Chondrocyte (in vitro differentiated cells): ENCODE measurements around the gene GIGYF2. TPM values are rescaled to one million over a fixed set of nuclear protein-coding genes. Genes with fewer than 3 reads are reported as not detected.

Source experiments
- DNase-seq: peaks from one replicate; pipeline ENCODE4 v3.0.0; 2021; ENCODE audit warnings: mixed read lengths, low spot score
- H3K27ac Mint-ChIP-seq: one replicate; pipeline ENCODE4 v1.8.0; 2021; ENCODE audit warnings: mild to moderate bottlenecking, moderate library complexity, mixed read lengths; ENCODE audit not compliant: unreplicated experiment
- H3K27me3 Mint-ChIP-seq: 2 replicates; pipeline ENCODE4 v1.8.0; 2021; ENCODE audit warnings: low read depth, mixed read lengths
- H3K36me3 Mint-ChIP-seq: 2 replicates; pipeline ENCODE4 v1.8.0; 2021; ENCODE audit warnings: low read depth, mixed read lengths
- H3K4me1 Mint-ChIP-seq: 2 replicates; pipeline ENCODE4 v1.8.0; 2021; ENCODE audit warnings: low read depth, mild to moderate bottlenecking, mixed read lengths
- H3K4me3 Mint-ChIP-seq: one replicate; pipeline ENCODE4 v1.8.0; 2021; ENCODE audit warnings: mild to moderate bottlenecking, moderate library complexity, mixed read lengths; ENCODE audit not compliant: unreplicated experiment
- H3K9me3 Mint-ChIP-seq: 2 replicates; pipeline ENCODE4 v1.8.0; 2021; ENCODE audit warnings: low read depth, mixed read lengths
- CTCF ChIP-seq: fragments of 200-600 bp; sonication (generic); IDR thresholded peaks from 2 replicates; pipeline ENCODE4 v1.5.0; 2021; ENCODE audit warnings: antibody characterized with exemption, mild to moderate bottlenecking, moderate library complexity
- total RNA-seq: library from RNA; stranded (reverse); gene quantifications from 3 replicates; pipeline ENCODE4 v1.2.1, GENCODE V29; 2021

The GIGYF2 gene
- total RNA-seq, 1 donor from 2014 or later, result 45.6 TPM

- Mint-ChIP-seq H3K27ac (peak overlapping the region; percentile 37), H3K4me3 (no peak overlapping the region)
- no peak for TF ChIP-seq CTCF
These were observed 92.0 kb downstream of the GIGYF2 start for GRCh38 chr2:232789082-232789481.

DNA sequence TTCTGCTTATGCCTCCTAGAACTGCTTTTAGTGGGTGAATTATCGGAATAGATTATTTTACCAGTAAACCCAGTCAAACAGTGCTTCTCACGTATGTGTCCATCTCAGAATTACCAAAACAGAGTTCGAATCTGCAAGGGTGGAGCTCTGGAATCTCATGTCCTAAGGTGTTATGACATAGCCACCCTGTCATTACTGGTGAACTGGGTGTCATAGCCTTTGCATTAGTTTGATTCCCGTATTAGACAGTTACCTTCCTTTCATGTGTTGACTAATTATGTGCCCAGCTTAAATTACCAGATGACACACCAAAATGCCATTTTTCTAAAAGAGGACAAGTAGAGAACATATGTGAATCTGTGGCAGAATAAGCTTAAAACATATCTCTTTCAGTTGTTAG lies 94.4 kb downstream of the GIGYF2 start:
- DNase-seq, result no peak
- Mint-ChIP-seq H3K27me3 (no peaks in the 10 kb centered on the region), H3K27ac (no peak overlapping the region), H3K4me3 (no peak overlapping the region), H3K4me1 (peaks cover 24% of the 10 kb centered on the region), H3K9me3 (no peaks in the 10 kb centered on the region), H3K36me3 (peaks cover 36% of the 10 kb centered on the region)
- TF ChIP-seq CTCF, result no peak

More at GRCh38 chr2:232789082-232789481, 92.0 kb downstream of the GIGYF2 start:
- H3K9me3 Mint-ChIP-seq, result no peaks in the 10 kb centered on the region
- peaks cover 7% of the 10 kb centered on the region for H3K4me1 Mint-ChIP-seq
- no peak for DNase-seq
- H3K27me3 Mint-ChIP-seq, result no peaks in the 10 kb centered on the region
- H3K36me3 Mint-ChIP-seq, result peaks cover 30% of the 10 kb centered on the region

DNA sequence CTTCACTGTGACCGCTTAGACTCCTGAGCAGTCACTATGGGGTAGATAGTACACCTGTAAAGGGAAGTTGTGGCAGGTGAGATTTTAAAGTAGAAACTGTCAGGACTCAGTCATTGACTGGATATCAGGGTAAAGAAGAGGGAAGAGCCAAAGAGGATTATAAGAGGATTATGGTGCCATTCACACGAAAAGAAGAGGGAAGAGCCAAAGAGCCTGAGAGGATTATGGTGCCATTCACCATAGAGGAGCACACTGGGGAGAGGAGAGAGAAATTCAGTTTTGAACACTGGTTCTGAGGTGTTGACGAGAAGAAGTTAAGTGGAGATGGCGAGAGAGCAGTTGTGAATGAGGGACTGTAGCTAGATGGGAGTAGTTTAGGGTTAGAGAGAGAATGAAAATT lies 96.1 kb downstream of the GIGYF2 start:
- peaks cover 38% of the 10 kb centered on the region for H3K36me3 Mint-ChIP-seq

DNA sequence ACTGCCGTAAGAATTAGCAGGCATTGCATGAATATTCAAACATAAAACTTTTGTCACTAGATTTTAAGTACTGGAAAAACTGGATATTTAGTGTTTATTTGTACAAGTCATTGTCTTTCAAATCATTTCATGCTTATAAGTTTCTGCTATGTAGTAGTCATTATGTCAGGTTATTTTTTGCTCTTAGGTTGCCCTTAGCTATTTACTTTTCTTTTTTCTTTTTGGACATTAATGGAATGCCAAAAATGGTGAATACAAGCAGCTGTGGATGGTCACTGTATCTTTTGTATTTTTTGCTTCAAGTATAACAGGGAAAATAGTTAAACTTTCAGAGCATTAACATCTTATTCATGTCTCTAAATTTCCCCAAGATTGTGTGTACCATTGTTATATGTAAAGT lies 97.8 kb downstream of the GIGYF2 start:
- Mint-ChIP-seq H3K4me3 (no peak overlapping the region), H3K9me3 (no peaks in the 10 kb centered on the region), H3K27ac (peak overlapping the region; percentile 75), H3K27me3 (no peaks in the 10 kb centered on the region), H3K4me1 (peaks cover 19% of the 10 kb centered on the region), H3K36me3 (peaks cover 40% of the 10 kb centered on the region)
- no peak for TF ChIP-seq CTCF
- no peak for DNase-seq

More for the DNA sequence above, 96.1 kb downstream of the GIGYF2 start:
- no peak for DNase-seq
- Mint-ChIP-seq H3K4me1 (peaks cover 24% of the 10 kb centered on the region), H3K4me3 (no peak overlapping the region), H3K27ac (no peak overlapping the region), H3K9me3 (no peaks in the 10 kb centered on the region), H3K27me3 (no peaks in the 10 kb centered on the region)
- TF ChIP-seq CTCF, result no peak

DNA sequence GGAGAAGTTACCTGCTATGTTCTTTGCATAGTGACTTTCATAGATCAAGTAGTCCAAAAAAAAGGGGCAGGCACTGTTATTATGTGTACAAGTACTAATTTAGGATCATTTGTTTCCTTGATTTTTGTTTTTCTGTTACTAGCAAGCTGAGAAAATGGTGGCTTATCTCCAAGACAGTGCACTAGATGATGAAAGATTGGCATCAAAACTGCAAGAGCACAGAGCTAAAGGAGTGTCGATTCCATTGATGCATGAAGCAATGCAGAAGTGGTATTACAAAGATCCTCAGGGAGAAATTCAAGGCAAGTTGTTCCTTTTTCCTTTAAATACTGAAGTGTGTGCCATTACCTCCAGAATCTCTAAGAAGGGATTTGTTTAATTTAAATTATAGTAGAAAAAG lies 98.8 kb downstream of the GIGYF2 start:
- Mint-ChIP-seq H3K36me3 (peaks cover 32% of the 10 kb centered on the region), H3K27ac (peak overlapping the region; percentile 75), H3K4me3 (no peak overlapping the region), H3K27me3 (no peaks in the 10 kb centered on the region), H3K4me1 (peaks cover 26% of the 10 kb centered on the region), H3K9me3 (no peaks in the 10 kb centered on the region)
- DNase-seq, result no peak
- TF ChIP-seq CTCF, result no peak
